AG04450 (cell line): ENCODE results near the gene S100A7A. TPM values are rescaled to one million over a fixed set of nuclear protein-coding genes. Genes with fewer than 3 reads are reported as not detected.
"Not testable (repeated sequence)": the region's sequence is repeated elsewhere in the genome, so short reads cannot be mapped to it uniquely, and the experiment has no call there.

Experiments used
- CTCF ChIA-PET: fragments of 300-600, 350-600 bp; formaldehyde crosslinking; extraction: SDS; loops from one replicate; lab custom pipeline; 2022; ENCODE audit warnings: antibody characterized with exemption, inconsistent platforms; lab: Charles Lee
- POLR2A ChIA-PET: fragments of 350-600 bp; formaldehyde crosslinking; extraction: SDS; loops from one replicate; lab custom pipeline; 2021; ENCODE audit warnings: antibody characterized with exemption, inconsistent platforms; lab: Yijun Ruan, JAX
- DNase-seq: peaks from one replicate; pipeline ENCODE4 v3.0.0-alpha.2; 2011; ENCODE audit warnings: low read depth, low spot score
- H3K27ac ChIP-seq: one replicate; pipeline ENCODE4 v1.5.1; 2012; ENCODE audit warnings: low read depth, low read length, control low read depth
- H3K27me3 ChIP-seq: one replicate; pipeline ENCODE4 v1.6.0; 2012; ENCODE audit warnings: low read length; ENCODE audit not compliant: control insufficient read depth, insufficient read depth
- H3K4me3 ChIP-seq: 2 replicates; pipeline ENCODE4 v1.5.1; 2011; ENCODE audit warnings: mild to moderate bottlenecking, low read depth, low read length, control low read depth
- H3K9me3 ChIP-seq: 2 replicates; pipeline ENCODE4 v1.5.1; 2012; ENCODE audit warnings: low read length; ENCODE audit not compliant: control insufficient read depth, insufficient read depth
- polyA plus RNA-seq: library from polyadenylated mRNA; depleted of rRNA; stranded (reverse); fragments of >200 nt; gene quantifications from 2 replicates; pipeline ENCODE4 v1.2.3, GENCODE V29; 2011
- TF ChIP-seq, protein P1 (sequence below): IDR thresholded peaks from 2 replicates; pipeline ENCODE4 v1.5.1; 2011; ENCODE audit warnings: low read depth, low read length, control low read depth, inconsistent platforms

S100A7A gene
- polyA plus RNA-seq, 1 experiment: not detected

- no peak overlapping the region for H3K4me3 ChIP-seq
- POLR2A ChIA-PET: no interaction called here
- no peaks in the 10 kb centered on the region for H3K27me3 ChIP-seq
- CTCF ChIA-PET: no interaction called here
- H3K9me3 ChIP-seq: no peaks in the 10 kb centered on the region
- TF ChIP-seq, protein P1, sequence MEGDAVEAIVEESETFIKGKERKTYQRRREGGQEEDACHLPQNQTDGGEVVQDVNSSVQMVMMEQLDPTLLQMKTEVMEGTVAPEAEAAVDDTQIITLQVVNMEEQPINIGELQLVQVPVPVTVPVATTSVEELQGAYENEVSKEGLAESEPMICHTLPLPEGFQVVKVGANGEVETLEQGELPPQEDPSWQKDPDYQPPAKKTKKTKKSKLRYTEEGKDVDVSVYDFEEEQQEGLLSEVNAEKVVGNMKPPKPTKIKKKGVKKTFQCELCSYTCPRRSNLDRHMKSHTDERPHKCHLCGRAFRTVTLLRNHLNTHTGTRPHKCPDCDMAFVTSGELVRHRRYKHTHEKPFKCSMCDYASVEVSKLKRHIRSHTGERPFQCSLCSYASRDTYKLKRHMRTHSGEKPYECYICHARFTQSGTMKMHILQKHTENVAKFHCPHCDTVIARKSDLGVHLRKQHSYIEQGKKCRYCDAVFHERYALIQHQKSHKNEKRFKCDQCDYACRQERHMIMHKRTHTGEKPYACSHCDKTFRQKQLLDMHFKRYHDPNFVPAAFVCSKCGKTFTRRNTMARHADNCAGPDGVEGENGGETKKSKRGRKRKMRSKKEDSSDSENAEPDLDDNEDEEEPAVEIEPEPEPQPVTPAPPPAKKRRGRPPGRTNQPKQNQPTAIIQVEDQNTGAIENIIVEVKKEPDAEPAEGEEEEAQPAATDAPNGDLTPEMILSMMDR: no peak
- H3K27ac ChIP-seq: no peak overlapping the region
- DNase-seq: no peak
Measured at GRCh38 chr1:153417136-153417888, 992 bp downstream of the S100A7A start.

- CTCF ChIA-PET, H3K9me3 ChIP-seq, H3K4me3 ChIP-seq, DNase-seq, POLR2A ChIA-PET, H3K27ac ChIP-seq, H3K27me3 ChIP-seq: not testable (repeated sequence)
Measured at GRCh38 chr1:153418758-153419435, 2.6 kb downstream of the S100A7A start.

DNA sequence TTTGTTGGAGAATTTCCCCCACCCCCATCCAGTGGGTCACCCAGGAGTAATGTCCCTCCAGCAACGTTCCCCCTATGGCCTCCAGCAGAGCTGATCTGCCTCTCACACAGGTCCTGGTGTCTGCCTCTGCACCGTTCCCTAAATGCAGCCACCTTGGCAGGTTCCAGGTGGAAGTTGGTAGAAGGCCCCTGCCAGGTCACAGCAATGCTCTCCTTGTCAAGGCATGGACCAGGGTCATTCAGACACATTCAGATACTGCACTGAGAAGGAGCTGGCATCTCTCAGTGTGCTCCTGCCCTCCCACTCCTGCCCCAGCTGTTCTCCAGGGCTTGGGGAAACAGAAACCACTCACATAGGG is 3.1 kb downstream of the S100A7A start:
- POLR2A ChIA-PET, H3K4me3 ChIP-seq, H3K27ac ChIP-seq, DNase-seq, H3K9me3 ChIP-seq, H3K27me3 ChIP-seq, CTCF ChIA-PET: not testable (repeated sequence)

DNA sequence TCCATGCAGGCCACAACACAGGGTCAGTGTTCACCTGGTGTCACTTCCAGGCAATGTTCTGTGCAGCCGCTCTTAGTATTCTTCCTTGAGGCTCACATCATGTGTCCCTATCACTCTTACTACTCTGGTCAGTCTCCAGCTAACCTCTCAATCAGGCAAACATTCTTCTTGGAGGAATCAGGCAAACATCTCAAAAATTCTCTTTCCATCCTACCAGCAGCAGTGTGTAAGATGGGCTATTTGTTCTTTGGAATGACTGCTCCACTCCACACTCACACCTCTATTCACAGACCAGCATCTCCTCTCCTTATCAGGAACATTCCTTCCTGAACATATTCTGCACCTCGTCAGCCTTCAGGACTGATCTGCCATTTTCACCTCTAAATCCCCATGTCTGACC is 4.0 kb downstream of the S100A7A start:
- ChIA-PET POLR2A (no interaction called here), CTCF (no interaction called here)
- Histone ChIP-seq H3K27ac (no peak overlapping the region), H3K4me3 (no peak overlapping the region), H3K27me3 (no peaks in the 10 kb centered on the region), H3K9me3 (no peaks in the 10 kb centered on the region)
- DNase-seq: no peak
- TF ChIP-seq, protein P1: no peak

DNA sequence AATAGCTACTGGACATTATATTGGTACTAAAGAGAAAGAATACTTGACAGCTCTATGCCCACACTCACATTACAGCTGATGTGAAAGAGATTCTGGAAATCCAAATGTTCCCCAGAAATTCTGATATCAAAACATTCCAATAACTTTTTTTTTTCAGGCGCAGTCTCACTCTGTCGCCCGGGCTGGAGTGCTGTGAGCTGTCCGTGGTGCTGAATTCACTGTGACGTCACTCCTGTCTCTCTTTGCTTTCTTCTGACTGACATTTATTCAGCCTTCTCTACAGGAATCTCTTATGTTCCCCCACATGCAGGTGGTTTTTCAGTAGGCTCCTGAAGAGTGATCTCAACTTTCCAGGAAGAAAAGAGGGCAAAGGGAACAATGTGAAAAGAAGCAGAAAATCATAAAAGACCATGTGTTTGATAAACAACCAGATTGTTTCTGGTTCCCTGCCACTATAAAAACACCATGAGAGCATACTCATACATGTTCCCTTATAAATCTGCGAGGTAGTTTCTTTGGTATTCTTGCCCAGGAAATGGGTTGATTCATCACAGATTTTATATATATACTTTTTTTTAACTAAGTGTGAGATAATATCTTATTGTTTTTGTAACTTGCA is 6.2 kb downstream of the S100A7A start:
- Histone ChIP-seq H3K9me3 (no peaks in the 10 kb centered on the region), H3K4me3 (no peak overlapping the region), H3K27ac (no peak overlapping the region), H3K27me3 (no peaks in the 10 kb centered on the region)
- TF ChIP-seq, protein P1: no peak
- CTCF ChIA-PET: interaction anchor here (1.2 to 1.6 kb wide), 2 partner anchors 43 to 73 kb away, joined by 4 to 6 read pairs; no protein-coding TSS in a partner anchor
- DNase-seq: peak; percentile 7
- POLR2A ChIA-PET: no interaction called here

GRCh38 chr1:153426809-153427208 is 10.5 kb downstream of the S100A7A start:
- CTCF ChIA-PET: no interaction called here

More at GRCh38 chr1:153426809-153427208, 10.5 kb downstream of the S100A7A start:
- POLR2A ChIA-PET: no interaction called here
- no peak overlapping the region for H3K27ac ChIP-seq
- no peak overlapping the region for H3K4me3 ChIP-seq
- H3K27me3 ChIP-seq: peaks cover 4% of the 10 kb centered on the region
- H3K9me3 ChIP-seq: no peaks in the 10 kb centered on the region
- TF ChIP-seq, protein P1: no peak
- no peak for DNase-seq
